Uterus (tissue), 2 donors: ENCODE results near the gene PARP1.

Experiments used
- POLR2A ChIP-seq, 2 donors: fragments of 450-650 bp; IDR thresholded peaks; one replicate each; pipeline ENCODE4 v1.6.1; 2016; ENCODE audit warnings: antibody characterized with exemption in 2 of 2, mild to moderate bottlenecking in 1 of 2, moderate library complexity in 1 of 2
- TF ChIP-seq, protein P1 (sequence below), 4 experiments: fragments of 200-600 bp in 2 of 4; fragments of 450-650 bp in 2 of 4; sonication (generic) in 2 of 4; IDR thresholded peaks; one replicate each; pipeline ENCODE4 v1.5.1; 2016 to 2019; ENCODE audit warnings: antibody characterized with exemption in 4 of 4, mild to moderate bottlenecking in 2 of 4, moderate library complexity in 1 of 4

DNA sequence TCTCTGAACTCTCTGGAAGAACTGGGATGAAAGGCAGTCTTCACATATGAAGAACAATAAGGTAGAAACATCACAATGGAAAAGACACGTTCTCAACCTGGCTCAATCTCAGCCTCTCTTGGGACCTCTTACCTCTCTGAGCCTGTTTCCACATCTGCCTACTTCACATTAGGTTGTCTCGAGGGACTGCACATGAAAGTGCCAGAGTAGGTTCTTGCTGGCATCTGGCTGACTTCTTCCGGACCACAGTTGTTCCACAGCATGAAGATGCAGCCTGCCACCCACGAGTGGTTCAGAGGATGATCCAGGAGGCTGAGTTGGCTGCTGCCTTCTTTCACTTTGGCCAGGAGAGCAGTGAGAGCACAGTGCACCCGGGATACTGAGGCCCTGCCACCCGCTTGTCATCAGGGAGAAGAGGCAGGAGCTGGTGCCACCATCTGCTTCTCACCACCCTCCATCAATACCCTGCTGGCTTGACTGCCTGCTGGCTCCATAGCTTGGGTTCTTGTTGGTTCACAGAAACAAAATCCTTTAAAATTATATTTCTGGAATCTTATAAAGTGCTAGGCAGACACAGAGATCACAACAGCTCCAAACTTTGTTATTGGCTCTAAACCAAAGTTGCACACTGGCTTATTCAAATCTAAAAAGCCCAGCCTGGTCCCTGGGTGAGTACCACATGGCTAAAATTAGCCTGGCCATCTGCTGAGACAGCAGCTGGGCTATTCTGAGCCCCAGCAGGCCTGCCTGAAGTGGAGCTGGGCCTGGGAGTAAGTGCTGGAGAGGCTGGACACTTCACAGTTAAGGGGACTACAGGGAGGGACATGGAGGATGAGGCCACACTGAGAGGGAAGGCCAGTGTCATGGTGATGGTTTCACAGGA, 52.0 kb downstream of the PARP1 start:
- TF ChIP-seq, protein P1, sequence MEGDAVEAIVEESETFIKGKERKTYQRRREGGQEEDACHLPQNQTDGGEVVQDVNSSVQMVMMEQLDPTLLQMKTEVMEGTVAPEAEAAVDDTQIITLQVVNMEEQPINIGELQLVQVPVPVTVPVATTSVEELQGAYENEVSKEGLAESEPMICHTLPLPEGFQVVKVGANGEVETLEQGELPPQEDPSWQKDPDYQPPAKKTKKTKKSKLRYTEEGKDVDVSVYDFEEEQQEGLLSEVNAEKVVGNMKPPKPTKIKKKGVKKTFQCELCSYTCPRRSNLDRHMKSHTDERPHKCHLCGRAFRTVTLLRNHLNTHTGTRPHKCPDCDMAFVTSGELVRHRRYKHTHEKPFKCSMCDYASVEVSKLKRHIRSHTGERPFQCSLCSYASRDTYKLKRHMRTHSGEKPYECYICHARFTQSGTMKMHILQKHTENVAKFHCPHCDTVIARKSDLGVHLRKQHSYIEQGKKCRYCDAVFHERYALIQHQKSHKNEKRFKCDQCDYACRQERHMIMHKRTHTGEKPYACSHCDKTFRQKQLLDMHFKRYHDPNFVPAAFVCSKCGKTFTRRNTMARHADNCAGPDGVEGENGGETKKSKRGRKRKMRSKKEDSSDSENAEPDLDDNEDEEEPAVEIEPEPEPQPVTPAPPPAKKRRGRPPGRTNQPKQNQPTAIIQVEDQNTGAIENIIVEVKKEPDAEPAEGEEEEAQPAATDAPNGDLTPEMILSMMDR (IDR thresholded peaks at IDR 0.05) = no peak
- TF ChIP-seq POLR2A (IDR thresholded peaks at IDR 0.05) = no peak
